ENCODE results near the gene IL1RL2.

The IL1RL2 gene

DNA sequence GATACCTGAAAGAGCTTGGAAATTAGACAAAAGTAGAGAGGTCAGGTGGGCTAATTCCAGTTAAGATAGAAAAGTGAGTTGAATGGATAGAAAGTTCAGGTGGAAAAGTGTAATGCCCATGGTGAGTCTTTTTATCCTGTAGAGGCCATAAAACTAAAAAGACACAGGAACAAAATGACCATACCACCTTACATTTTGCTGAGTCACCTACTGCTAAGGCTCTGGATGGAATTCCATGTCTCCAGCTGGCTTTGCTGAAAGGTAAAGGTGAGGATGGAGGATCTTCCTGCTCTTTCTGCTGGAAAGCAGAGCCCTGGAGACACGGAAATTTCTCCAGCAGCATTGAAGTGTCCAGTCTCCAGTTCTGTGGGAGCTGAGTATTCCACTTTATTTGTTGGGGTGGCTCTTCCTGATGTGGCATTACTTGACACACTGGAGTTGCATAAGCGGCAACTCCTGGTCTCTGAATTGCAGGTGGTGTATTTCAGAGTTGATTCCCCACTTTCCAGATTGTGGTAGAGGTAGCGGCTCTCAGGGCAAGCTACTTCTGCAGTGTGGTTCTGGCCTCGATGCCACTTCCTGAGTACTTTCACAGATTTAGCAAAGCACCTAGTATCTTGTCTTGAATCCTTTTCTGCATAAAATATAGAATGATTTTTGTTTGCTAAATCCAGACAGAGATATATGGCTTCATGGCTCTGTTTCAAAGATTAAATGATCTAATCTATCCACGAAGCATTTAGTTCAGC lies 10.7 kb downstream of the IL1RL2 start:
- no peak for DNase-seq

DNA sequence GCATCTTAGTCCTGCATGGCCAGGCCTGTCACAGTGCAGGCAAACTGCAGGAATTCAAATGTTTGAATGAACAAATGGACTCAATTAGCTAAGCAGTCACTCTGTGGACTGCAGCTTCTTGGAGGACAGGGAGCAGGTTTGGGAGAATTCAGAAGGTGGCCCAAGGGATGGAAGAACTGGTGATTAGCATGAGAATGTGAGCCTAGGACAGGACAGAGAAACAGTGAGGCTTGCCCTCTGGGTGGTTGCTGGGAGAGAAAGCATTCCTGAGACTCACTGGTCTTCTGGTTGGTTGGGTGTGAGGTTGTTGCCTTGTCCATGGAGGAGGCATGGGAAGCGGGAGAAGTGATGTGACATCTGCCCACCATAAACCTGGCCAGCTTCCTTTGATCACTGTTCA lies 13.7 kb downstream of the IL1RL2 start:
- DNase-seq, result no peak

DNA sequence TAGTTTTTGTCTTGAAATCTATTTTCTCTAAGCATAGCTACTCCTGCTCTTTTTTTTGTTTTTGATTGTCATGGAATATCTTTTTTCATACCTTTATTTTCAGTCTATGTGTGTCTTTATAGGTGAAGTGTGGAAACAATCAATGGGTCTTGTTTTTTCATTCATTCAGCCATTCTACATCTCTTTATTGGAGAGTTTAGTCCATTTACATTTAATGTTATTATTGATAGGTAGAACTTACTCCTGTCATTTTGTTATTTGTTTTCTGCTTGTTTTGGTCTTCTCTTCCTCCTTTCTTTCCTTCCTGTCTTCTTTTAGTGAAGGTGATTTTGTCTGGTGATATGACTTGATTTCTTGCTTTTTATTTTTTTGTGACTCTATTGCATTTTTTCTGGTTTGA lies 17.8 kb downstream of the IL1RL2 start:
- DNase-seq, result no peak

DNA sequence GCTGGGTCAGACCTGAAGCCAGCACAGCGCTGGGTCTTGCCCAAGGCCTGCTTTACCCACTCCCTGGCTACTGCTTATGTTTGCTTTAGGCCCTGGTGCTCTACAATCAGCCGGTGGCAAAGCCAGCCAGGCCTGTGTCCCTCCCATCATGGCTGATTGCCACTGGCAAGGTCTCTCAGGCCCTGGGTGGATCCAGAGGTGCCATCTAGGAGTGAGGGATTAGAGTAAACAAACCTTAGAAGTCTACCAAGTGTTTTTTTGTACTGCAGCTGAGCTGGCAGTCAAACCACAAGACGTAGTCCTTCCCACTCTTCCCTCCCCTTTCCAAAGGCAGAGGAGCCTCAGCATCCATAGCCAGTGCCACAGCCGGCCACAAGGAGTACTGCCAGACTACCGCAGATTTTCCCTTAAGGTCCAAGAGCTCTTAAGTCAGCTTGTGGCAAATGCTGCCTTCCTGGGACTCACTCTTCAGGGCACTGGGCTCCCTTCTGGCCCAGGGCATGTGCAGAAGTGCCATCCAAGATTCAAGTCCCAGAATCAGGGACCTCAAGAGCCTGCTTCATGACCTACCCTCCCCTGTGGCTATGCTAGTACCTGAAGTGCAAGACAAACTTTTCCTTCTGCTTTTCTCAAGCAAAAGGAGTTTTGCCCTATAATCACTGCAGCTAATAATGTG lies 20.0 kb downstream of the IL1RL2 start:
- no peak for DNase-seq

DNA sequence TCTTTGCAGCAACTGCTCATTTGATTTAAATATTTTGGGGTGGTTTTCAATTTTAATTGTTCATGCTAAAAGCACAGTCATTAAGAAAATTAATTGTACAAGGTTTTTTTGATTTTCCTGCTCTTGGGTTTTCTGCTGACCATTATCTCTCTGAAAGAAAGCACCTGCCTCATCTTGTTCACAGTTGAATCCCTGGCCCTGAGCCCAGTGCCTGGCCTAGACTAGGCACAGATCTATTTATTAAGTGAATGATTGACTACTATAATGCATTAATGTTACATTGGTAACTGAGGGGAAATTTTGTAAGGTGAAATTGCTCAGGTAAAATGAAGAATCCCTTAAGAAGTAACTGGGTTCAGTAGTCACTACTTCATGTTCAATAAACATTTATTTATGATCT lies 22.0 kb downstream of the IL1RL2 start:
- DNase-seq, result no peak

DNA sequence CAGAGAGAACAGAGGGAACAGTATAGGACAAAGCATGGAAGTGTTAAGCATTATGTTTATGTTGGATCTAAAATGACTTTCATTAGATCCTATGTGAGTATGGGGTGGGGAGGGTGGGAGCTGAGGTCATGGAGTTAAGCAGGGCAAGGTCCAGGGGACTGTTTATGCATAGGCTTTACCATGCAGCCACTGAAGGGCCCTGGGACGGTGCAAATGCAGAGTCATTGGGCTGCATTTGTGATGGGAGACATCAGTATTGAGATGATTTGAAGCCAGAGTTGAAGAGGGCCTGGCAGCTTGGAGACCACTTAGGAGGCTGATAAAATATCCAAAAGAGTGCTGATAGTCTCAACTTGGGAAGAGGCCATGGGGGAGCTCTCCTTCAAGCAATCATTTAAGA lies 22.7 kb downstream of the IL1RL2 start:
- no peak for DNase-seq

DNA sequence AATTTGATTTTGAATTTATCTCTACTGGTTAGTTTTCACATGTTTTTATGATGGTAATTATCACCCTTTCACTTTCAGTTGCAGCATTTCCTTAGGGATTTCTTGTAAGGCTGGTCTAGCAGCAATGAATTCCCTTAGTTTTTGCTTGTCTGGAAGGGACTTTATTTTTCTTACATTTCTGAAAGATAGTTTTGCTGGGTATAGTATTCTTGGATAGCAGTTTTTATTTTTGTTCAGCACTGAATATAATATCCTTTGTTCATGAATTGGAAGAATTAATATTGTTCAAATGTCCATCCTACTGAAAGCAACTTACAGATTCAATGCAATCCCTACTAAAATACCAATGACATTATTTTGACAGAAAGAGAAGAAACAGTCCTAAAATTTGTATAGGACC lies 30.2 kb downstream of the IL1RL2 start:
- no peak for DNase-seq

DNA sequence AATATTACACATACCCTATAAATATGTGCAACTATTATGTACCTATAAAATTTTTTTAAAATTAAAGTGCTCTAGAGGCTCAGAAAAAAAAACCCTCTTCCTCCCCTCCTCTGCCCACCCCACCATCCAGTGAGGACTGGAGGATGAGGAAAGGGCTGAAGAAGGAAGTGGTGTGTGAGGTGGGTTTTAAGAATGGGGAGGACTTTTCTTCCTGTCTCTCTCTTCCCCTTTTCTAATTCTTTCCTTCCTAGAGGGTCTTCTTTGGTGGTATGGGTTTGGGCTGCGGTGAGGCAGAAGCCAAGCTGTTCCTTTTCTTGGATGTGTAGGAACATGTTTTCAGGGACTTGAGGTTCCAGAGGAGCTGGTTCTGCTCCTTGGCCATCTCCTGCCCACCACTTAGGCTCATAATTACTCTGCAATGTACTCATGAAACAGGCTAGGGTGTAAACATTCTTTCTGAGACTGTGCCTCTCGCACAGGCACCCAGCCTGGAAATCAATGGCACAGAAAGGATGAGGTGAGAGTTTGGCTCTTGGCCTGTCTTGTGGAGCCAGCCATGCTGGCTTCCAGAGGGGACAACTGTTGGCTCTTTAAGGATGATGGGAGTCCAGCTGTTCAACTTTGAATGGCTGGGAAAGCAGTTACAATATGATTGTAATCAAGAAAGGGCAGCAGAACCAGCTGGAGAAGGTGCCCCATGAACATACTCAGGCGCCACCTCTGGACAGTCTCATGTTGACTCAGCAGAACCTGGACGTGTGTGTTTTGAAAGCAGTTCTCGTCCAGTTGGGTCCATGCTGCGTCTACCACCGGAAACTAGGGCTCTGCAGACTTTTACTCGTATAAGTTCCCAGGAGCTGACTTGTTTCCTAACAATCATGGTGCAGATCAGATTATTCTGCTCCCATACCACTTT lies 38.3 kb downstream of the IL1RL2 start:
- no peak for DNase-seq

DNA sequence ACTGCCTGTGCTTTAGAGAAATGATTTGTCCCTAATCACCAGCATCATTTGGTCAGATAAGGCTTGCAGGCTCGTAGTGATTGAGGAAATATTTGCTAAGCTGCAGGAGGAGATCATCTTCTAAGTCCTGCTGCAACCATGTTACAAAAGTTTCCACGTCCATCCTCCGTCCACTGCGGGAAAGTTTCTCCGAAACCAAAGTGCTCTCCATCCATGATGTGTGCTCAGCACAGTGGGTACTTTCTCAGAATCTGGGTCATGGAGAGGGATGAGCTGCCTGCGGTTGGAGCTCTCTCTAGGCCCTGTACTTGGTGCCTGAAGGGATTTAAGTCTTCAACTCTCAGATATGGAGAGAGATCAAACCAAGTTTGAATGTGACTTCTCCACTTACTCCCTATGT lies 39.3 kb downstream of the IL1RL2 start:
- DNase-seq, result no peak

DNA sequence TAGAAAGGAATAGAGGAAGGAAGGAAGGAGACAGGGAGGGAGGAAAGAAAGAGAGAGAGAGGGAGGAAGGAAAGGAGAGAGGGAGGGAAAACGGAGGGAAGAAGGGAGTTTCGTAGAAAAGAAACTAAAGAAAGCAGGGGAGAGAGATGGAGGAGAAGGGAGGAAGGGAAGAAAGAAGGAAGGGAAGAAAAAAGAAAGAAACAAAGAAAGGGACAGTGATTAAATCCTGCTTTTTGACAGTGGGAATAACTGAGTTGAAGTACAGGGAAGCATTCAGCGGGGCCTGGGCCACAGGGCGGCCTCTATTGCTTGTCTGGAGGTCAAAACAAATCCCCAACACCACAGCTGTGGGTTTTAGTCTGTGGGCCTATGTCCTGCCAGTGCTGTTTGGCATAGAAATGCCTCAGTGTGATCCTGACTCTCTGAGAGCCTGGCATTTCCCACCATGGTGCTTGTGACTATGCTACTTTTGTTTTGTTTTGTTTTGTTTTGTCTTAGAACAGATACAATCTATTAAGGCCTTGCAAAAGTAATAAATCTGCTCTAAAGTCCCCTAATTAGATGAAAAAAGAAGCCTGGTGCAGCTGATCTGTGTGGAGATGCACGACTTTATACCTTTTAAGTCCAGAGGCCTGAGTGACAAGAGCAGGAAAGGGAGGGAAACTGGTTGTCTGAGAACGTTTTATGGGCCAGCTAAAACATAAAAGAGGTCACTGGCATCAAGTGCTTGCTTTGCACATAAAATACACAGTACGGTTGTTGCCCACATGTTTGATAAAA lies 40.0 kb downstream of the IL1RL2 start:
- no peak for DNase-seq

DNA sequence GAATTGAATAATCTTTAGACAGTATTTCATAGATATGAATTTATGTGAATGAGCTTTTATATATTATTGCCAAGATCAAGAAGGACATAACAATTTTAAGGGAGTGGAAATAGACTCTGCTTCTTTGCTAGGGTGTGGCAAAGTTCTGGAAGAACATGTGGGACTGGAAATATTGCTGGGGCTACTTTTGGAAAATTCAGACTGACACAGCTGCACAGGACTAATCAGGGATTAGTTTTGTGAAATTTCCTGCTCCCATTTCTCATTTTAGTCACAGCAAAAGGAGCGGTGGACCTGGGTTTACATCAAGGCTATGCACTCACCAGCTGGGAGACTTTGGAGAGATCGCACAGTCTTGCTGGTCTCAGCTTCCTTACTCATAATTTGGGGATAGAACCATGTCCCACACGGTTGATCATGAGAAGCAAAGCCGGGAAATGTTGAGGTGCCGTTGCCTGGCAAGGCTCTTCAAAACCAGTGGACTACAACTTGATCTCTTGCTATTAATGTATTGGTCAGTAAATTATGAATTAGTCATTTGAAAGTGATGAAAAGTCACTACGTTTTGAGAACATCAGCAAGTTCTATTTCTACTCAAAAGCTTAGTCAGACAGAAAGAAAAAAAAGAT lies 42.4 kb downstream of the IL1RL2 start:
- peak; percentile 28 for DNase-seq

DNA sequence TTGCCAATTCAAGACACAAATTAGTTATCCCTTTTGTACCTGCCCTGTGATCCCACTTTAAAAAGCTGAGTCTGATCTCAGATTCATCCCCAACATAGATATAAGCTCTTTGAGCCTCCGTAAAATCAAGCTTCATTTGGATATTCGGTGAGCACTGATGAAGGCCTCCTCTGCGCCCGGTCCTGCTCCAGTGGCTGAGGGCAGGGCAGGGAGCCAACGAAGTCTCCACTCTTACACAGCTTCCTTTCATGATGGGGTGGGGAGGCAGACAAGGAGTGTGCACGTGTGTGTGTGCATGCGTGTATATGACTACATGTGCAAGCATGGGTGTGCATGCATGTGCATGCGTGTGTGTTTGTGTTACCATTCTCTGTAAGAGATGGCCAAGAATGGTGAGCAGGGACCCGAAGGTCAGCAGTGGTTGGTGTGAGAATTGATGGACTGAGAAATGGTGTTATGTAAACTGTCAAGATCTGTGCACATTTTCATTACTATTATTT lies 43.6 kb downstream of the IL1RL2 start:
- no peak for DNase-seq

DNA sequence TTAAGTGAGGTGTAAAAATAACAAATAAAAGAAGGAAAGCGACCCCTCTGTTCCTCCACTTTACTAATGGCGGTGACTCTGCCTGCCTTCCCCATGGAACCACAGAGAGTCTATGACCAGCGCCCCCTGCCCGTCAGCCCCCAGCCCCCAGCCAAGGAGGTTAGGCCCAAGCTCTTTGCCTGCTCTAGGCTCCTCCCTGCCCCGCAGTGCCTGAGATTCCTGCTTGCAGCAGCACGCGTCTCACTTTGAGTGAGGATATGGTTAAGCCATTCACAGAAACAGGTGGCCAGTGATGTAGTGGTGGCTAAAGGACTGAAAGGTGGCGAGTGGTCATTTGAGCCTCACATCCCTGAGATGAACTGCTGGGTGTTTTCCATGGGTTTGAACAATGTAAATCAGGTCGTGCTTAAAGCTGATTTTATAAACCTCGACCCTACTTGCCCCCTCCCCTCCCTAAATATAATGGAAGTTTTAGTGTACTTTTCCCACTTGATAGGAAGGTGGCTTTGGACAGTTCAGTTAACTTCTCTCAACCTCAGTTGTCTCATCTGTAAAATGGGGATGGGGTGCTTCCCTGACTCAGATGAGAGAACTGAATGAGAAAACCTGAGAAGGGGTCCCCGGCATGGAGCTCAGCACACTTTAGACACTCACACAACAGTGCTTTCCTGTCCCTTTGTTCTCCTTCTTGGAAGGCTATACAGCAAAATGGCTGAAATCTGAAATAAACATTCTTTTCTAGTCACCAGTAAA lies 46.5 kb downstream of the IL1RL2 start:
- DNase-seq, result no peak

DNA sequence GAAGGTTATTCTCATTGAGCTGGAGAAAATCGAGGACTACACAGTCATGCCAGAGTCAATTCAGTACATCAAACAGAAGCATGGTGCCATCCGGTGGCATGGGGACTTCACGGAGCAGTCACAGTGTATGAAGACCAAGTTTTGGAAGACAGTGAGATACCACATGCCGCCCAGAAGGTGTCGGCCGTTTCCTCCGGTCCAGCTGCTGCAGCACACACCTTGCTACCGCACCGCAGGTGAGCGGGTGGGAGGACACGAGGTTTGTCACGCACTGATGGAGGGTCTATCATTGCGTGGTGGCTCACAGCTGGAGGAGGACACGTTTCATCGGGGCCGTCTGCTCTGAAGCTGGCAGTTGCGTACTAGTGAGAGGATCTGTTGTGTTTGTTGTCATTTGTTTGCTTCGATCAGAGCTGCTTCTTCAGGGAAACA lies 48.2 kb downstream of the IL1RL2 start:
- DNase-seq, result peak; percentile 20

DNA sequence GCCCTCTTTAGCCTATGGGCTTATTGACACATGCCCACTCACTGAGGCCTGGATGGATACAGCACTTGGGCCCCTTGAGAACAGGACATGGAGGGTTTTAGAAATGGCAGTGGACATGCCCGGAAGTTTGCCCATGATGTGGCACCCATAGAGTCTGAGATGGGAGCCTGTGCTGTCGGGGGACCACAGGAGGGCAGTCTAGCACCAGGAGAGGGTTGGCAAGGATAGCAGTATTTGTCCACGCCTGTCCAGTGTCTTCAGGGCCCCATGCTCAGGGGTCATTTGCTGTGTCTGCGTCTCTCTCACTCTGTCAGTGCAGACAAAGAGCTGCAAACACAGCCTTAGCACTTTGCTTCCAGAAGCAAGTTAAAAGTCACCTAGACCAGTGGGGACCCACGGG lies 48.7 kb downstream of the IL1RL2 start:
- DNase-seq, result no peak

DNA sequence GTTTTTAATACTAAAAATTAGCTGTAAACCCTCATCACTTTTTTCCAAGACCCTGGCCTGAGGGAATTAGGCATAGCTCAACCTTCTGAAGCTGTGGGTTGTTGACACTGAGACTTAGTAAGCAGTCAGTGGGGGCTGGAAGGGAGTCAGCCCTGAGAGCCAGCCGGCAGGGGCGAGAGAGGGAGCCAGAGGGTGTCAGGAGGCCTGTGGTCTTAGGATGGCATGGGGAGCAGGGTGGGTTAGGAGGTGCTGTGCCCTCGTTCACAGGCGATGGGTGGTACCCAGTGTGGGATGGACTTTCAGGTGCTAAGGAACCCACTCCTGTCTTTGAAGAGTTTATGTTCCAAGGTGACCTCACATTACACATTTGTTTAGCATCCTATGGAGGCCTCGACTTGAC lies 49.3 kb downstream of the IL1RL2 start:
- DNase-seq, result no peak

DNA sequence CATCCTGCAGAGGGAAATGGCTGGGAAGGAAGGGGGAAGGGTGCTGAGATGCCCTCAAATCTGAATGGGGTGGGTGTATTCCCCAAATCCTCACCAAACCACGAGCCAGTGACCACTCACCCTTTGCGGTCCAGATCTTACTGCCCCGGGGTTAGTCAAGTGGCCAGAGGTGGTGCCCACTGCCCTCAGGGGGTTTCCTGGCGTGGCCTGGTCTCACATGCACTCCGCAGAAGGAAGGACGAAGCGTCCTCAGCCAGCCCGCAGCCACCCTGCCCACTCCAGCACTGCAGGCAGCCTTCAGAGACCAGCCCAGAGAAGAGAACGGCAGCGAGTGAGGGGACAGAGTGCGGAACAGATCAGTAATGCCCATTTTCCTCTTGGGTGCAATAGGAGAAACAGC lies 50.4 kb downstream of the IL1RL2 start:
- no peak for DNase-seq

DNA sequence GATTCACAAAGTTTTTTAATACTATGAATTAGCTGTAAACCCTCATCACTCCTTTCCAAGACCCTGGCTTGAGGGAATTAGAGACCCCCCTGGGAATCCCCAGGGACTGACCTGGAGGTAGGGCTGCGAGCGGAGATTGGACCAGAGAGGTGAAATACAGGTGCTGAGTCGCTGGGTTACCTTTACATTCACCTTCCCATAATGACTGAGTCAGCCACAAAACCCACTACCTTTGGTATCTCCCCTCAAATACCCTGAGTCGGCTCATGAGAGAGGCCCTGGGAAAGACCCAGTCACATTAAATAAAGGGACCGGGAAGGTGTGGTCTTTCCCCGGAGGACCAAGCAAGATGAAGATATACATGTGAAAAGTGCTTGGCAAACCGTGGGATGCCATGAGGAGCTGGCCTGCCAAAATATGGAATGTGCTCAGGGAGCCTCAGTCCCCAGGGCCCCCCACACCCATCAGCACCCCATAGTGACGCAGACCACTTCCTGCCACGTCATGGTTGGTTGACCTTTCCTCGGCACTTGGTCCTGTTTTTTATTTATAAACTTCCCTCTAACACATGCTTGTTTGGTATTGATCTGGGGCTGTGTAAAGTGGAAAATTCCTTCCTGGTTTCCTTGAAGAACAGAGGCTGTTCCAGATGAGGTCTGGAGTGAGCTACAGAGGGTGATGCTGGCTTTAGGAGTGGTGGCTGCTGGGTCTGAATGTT lies 51.4 kb downstream of the IL1RL2 start:
- peak; percentile 67 for DNase-seq

DNA sequence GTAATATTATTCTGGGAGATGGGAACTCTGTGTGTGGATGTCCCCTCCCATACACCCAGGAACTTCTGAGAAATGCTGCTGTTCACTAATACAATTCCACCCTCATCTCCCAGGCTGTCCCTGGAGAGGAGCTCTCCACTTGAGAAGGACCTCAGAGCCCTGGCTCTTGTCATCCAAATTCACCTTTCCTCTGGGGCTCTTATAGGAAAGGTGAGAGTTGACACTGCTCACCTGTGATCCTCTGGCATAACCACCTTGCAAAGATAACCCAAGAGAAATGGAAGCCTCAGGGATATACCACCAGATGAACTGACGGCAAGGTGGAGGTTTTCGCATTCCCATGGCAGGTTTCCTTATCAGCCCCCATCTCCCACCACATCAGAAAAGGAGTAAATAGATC lies 52.0 kb downstream of the IL1RL2 start:
- DNase-seq, result no peak

DNA sequence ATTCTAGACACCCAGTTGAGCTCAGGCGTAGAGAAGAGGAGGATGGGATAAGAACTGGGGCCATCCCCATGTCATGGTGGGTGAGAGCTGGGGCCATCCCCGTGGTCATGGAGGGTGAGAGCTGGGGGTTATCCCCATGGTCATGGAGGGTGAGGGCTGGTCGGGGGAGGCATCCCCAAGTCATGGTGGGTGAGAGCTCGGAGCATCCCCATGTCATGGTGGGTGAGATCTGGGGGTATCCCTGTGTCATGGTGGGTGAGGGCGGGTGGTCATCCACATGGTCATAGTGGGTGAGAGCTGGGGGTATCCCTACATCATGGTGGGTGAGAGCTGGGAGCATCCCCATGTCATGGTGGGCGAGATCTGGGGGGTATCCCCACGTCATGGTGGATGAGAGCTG lies 52.5 kb downstream of the IL1RL2 start:
- no peak for DNase-seq
